ENCODE data around the gene FGF9.

DNA sequence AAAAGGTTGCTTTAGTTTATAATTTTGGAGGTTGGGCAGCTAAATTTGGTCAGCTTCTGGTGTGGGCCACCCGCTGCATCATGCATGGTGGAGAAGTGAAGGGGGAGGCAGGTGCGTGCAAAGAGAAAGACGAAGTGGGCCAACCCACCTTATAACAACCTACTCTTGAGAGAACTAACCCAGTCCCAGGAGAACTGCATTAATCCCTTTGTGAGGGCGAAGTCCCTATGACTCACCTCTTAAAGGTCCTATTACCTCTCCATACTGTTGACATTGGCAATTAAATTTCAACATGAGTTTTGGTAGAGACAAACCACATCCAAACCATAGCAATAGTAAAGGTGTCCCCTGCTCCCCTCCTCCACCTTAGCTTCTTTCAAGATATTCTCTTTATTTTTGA, 7.7 kb upstream of the FGF9 start:
- TF ChIP-seq POLR2A (IDR thresholded peaks at IDR 0.05; ENCODE audit: low read length): no peak
- TF ChIP-seq, protein P1, sequence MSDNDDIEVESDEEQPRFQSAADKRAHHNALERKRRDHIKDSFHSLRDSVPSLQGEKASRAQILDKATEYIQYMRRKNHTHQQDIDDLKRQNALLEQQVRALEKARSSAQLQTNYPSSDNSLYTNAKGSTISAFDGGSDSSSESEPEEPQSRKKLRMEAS (IDR thresholded peaks at IDR 0.05): no peak
- TF ChIP-seq, protein P2, sequence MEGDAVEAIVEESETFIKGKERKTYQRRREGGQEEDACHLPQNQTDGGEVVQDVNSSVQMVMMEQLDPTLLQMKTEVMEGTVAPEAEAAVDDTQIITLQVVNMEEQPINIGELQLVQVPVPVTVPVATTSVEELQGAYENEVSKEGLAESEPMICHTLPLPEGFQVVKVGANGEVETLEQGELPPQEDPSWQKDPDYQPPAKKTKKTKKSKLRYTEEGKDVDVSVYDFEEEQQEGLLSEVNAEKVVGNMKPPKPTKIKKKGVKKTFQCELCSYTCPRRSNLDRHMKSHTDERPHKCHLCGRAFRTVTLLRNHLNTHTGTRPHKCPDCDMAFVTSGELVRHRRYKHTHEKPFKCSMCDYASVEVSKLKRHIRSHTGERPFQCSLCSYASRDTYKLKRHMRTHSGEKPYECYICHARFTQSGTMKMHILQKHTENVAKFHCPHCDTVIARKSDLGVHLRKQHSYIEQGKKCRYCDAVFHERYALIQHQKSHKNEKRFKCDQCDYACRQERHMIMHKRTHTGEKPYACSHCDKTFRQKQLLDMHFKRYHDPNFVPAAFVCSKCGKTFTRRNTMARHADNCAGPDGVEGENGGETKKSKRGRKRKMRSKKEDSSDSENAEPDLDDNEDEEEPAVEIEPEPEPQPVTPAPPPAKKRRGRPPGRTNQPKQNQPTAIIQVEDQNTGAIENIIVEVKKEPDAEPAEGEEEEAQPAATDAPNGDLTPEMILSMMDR (IDR thresholded peaks at IDR 0.05): no peak
- TF ChIP-seq, protein P3, sequence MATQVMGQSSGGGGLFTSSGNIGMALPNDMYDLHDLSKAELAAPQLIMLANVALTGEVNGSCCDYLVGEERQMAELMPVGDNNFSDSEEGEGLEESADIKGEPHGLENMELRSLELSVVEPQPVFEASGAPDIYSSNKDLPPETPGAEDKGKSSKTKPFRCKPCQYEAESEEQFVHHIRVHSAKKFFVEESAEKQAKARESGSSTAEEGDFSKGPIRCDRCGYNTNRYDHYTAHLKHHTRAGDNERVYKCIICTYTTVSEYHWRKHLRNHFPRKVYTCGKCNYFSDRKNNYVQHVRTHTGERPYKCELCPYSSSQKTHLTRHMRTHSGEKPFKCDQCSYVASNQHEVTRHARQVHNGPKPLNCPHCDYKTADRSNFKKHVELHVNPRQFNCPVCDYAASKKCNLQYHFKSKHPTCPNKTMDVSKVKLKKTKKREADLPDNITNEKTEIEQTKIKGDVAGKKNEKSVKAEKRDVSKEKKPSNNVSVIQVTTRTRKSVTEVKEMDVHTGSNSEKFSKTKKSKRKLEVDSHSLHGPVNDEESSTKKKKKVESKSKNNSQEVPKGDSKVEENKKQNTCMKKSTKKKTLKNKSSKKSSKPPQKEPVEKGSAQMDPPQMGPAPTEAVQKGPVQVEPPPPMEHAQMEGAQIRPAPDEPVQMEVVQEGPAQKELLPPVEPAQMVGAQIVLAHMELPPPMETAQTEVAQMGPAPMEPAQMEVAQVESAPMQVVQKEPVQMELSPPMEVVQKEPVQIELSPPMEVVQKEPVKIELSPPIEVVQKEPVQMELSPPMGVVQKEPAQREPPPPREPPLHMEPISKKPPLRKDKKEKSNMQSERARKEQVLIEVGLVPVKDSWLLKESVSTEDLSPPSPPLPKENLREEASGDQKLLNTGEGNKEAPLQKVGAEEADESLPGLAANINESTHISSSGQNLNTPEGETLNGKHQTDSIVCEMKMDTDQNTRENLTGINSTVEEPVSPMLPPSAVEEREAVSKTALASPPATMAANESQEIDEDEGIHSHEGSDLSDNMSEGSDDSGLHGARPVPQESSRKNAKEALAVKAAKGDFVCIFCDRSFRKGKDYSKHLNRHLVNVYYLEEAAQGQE (IDR thresholded peaks at IDR 0.05): no peak
- no peak for TF ChIP-seq ZNF302 (CRISPR knock-in tag; IDR thresholded peaks at IDR 0.05)
- no peak for TF ChIP-seq BHLHE40 (IDR thresholded peaks at IDR 0.05; ENCODE audit: low read depth, low read length)
- TF ChIP-seq SREBF2 (IDR thresholded peaks at IDR 0.05): no peak
- TF ChIP-seq EP300 (IDR thresholded peaks at IDR 0.05): no peak
- no peak for TF ChIP-seq CHD2 (IDR thresholded peaks at IDR 0.05; ENCODE audit: low read length, partially characterized antibody)
- TF ChIP-seq CHD4 (IDR thresholded peaks at IDR 0.05; ENCODE audit: borderline replicate concordance): no peak
- no peak for TF ChIP-seq HDAC2 (IDR thresholded peaks at IDR 0.05)
- no peak for TF ChIP-seq RFX5 (IDR thresholded peaks at IDR 0.05)

Data from A549 (cell line).